Thoracic aorta (tissue), 2 donors: Measurements from ENCODE around the gene CHRM5. TPM values are rescaled to one million over a fixed set of nuclear protein-coding genes. Genes with fewer than 3 reads are reported as not detected.

Experiments
- ATAC-seq: fragments of 150-250 bp; one replicate; pipeline ENCODE4 v1.8.0; 2017; ENCODE audit warnings: low read depth; ENCODE audit not compliant: insufficient number of reproducible peaks, low FRiP score
- DNase-seq: peaks from one replicate; pipeline ENCODE4 v3.0.0-alpha.2; 2020; ENCODE audit warnings: low spot score
- H3K27ac ChIP-seq, 2 donors: fragments of 200-600 bp; sonication (generic); 1 replicate in 1 of 2; 2 replicates in 1 of 2; pipeline ENCODE4 v1.5.1; 2016; ENCODE audit warnings: mild to moderate bottlenecking in 2 of 2, moderate library complexity in 2 of 2
- H3K27me3 ChIP-seq: fragments of 200-600 bp; sonication (generic); replicated peaks from 2 replicates; pipeline ENCODE4 v1.6.0; 2016; ENCODE audit warnings: mild to moderate bottlenecking; ENCODE audit not compliant: insufficient read depth
- H3K36me3 ChIP-seq: fragments of 200-600 bp; sonication (generic); one replicate; pipeline ENCODE4 v1.5.1; 2016
- H3K4me1 ChIP-seq, 2 donors: fragments of 200-600 bp; sonication (generic); 1 replicate in 1 of 2; 2 replicates in 1 of 2; pipeline versions ENCODE4 v1.5.1 to v1.6.0; 2016; ENCODE audit warnings: low read depth in 2 of 2, mild to moderate bottlenecking in 1 of 2; ENCODE audit not compliant: control insufficient read depth in 1 of 2
- H3K4me3 ChIP-seq: fragments of 200-600 bp; sonication (generic); 2 replicates; pipeline ENCODE4 v1.5.1; 2016; ENCODE audit warnings: mild to moderate bottlenecking
- H3K9me3 ChIP-seq: fragments of 200-600 bp; sonication (generic); 2 replicates; pipeline ENCODE4 v1.5.1; 2016
- CTCF ChIP-seq: fragments of 200-600 bp; sonication (generic); IDR thresholded peaks from one replicate; pipeline ENCODE4 v1.5.1; 2019; ENCODE audit warnings: antibody characterized with exemption
- total RNA-seq, 2 donors: library from RNA; depleted of rRNA; stranded (reverse); fragments of >200 nt; gene quantifications; one replicate each; pipeline versions ENCODE4 v1.1.0 to v1.2.3, GENCODE V29; 2016

CHRM5 gene
- total RNA-seq, 2 donors from 2014 or later: not detected

- Histone ChIP-seq H3K27me3 (no peaks in the 10 kb centered on the region), H3K4me3 (no peak overlapping the region), H3K36me3 (no peaks in the 10 kb centered on the region), H3K27ac (no peak overlapping the region), H3K9me3 (no peaks in the 10 kb centered on the region), H3K4me1 (no peaks in the 10 kb centered on the region)
- no peak for DNase-seq
- no peak for TF ChIP-seq CTCF
- no peak for ATAC-seq
Observed at GRCh38 chr15:34006381-34006780, 38.1 kb downstream of the CHRM5 start.

- Histone ChIP-seq H3K4me1 (no peaks in the 10 kb centered on the region), H3K27me3 (no peaks in the 10 kb centered on the region), H3K27ac (no peak overlapping the region), H3K36me3 (no peaks in the 10 kb centered on the region), H3K9me3 (no peaks in the 10 kb centered on the region), H3K4me3 (no peak overlapping the region)
- no peak for DNase-seq
- no peak for TF ChIP-seq CTCF
- ATAC-seq: no peak
Observed at GRCh38 chr15:34009656-34010055, 41.4 kb downstream of the CHRM5 start.

GRCh38 chr15:34010921-34011320 is 42.6 kb downstream of the CHRM5 start:
- no peak for TF ChIP-seq CTCF
- DNase-seq (no peak), ATAC-seq (no peak)
- H3K4me1 ChIP-seq: no peaks in the 10 kb centered on the region
- H3K4me3 ChIP-seq: no peak overlapping the region
- no peaks in the 10 kb centered on the region for H3K36me3 ChIP-seq
- H3K27ac ChIP-seq: no peak overlapping the region
- H3K9me3 ChIP-seq: no peaks in the 10 kb centered on the region
- H3K27me3 ChIP-seq: no peaks in the 10 kb centered on the region

- no peak for ATAC-seq
- no peak for TF ChIP-seq CTCF
Observed at GRCh38 chr15:34011481-34011880, 43.2 kb downstream of the CHRM5 start.

GRCh38 chr15:34012461-34013028 is 44.2 kb downstream of the CHRM5 start:
- DNase-seq: no peak
- no peak for ATAC-seq
- Histone ChIP-seq H3K4me1 (no peaks in the 10 kb centered on the region), H3K36me3 (no peaks in the 10 kb centered on the region), H3K9me3 (no peaks in the 10 kb centered on the region), H3K27ac (no peak overlapping the region), H3K27me3 (no peaks in the 10 kb centered on the region), H3K4me3 (no peak overlapping the region)
- no peak for TF ChIP-seq CTCF

More at GRCh38 chr15:34011481-34011880, 43.2 kb downstream of the CHRM5 start:
- Histone ChIP-seq H3K9me3 (no peaks in the 10 kb centered on the region), H3K27me3 (no peaks in the 10 kb centered on the region), H3K36me3 (no peaks in the 10 kb centered on the region), H3K27ac (no peak overlapping the region), H3K4me3 (no peak overlapping the region), H3K4me1 (no peaks in the 10 kb centered on the region)
- no peak for DNase-seq
